Ascending aorta (tissue), 2 donors: ENCODE data around the gene ZNF354C. TPM values are rescaled to one million over a fixed set of nuclear protein-coding genes. Genes with fewer than 3 reads are reported as not detected.
A peak's percentile ranks its signal among the peaks of the same experiment; 100 is the strongest.

Experiments used
- DNase-seq, 2 donors: peaks; one replicate each; pipeline ENCODE4 v3.0.0-alpha.2; 2019; ENCODE audit warnings: low spot score in 2 of 2
- H3K27ac ChIP-seq, 2 donors: fragments of 200-600 bp; sonication (generic); one replicate each; pipeline ENCODE4 v1.5.1; 2016 to 2017; ENCODE audit warnings: mild to moderate bottlenecking in 1 of 2
- H3K27me3 ChIP-seq: fragments of 200-600 bp; sonication (generic); one replicate; pipeline ENCODE4 v1.5.1; 2017
- H3K36me3 ChIP-seq, 2 donors: fragments of 200-600 bp; sonication (generic); one replicate each; pipeline ENCODE4 v1.5.1; 2016
- H3K4me1 ChIP-seq, 2 donors: fragments of 200-600 bp; sonication (generic); one replicate each; pipeline ENCODE4 v1.5.1; 2016 to 2017; ENCODE audit warnings: mild to moderate bottlenecking in 1 of 2
- H3K4me3 ChIP-seq, 2 donors: fragments of 200-600 bp; sonication (generic); one replicate each; pipeline ENCODE4 v1.5.1; 2016 to 2017; ENCODE audit warnings: mild to moderate bottlenecking in 1 of 2
- H3K9me3 ChIP-seq, 2 donors: fragments of 200-600 bp; sonication (generic); one replicate each; pipeline ENCODE4 v1.5.1; 2016
- CTCF ChIP-seq, 3 experiments: fragments of 200-600 bp in 2 of 3; fragments of 450-650 bp in 1 of 3; sonication (generic) in 2 of 3; IDR thresholded peaks; one replicate each; pipeline ENCODE4 v1.5.1; 2016 to 2019; ENCODE audit warnings: antibody characterized with exemption in 3 of 3, mild to moderate bottlenecking in 1 of 3, moderate library complexity in 1 of 3
- intact Hi-C: fragments of 100-400 bp; cut with DNase I; formaldehyde crosslinking; loops from one replicate; pipeline ENCODE4 v1.15.1; 2023
- total RNA-seq: library from RNA; depleted of rRNA; stranded (reverse); fragments of >200 nt; gene quantifications from one replicate; pipeline ENCODE4 v1.1.0, GENCODE V29; 2016

Gene ZNF354C
- total RNA-seq, 1 donor from 2014 or later: 3.0 TPM

- Histone ChIP-seq H3K27me3 (no peaks in the 10 kb centered on the region), H3K27ac (no peak overlapping the region), H3K36me3 (peaks cover 11 to 29% of the 10 kb centered on the region in 2 donors), H3K4me1 (no peaks in the 10 kb centered on the region), H3K9me3 (no peaks in the 10 kb centered on the region), H3K4me3 (no peak overlapping the region)
- peak in 1 of 2 donors; percentile 50 for DNase-seq
- intact Hi-C loops: no loop called here
- TF ChIP-seq CTCF (IDR thresholded peaks at IDR 0.05): no peak
These were observed 67.2 kb downstream of the ZNF354C start for GRCh38 chr5:179127136-179128040.

GRCh38 chr5:179128041-179128365, 67.8 kb downstream of the ZNF354C start:
- DNase-seq: no peak
- no peak for TF ChIP-seq CTCF (IDR thresholded peaks at IDR 0.05)
- no peak overlapping the region for H3K27ac ChIP-seq
- H3K4me3 ChIP-seq: no peak overlapping the region
- H3K27me3 ChIP-seq: no peaks in the 10 kb centered on the region
- intact Hi-C loops: no loop called here
- H3K36me3 ChIP-seq: peaks cover 11 to 29% of the 10 kb centered on the region in 2 donors
- no peaks in the 10 kb centered on the region for H3K4me1 ChIP-seq
- H3K9me3 ChIP-seq: no peaks in the 10 kb centered on the region

GRCh38 chr5:179128976-179129375, 68.8 kb downstream of the ZNF354C start:
- no peak for TF ChIP-seq CTCF (IDR thresholded peaks at IDR 0.05)
- Histone ChIP-seq H3K4me3 (no peak overlapping the region), H3K27me3 (no peaks in the 10 kb centered on the region), H3K4me1 (no peaks in the 10 kb centered on the region), H3K9me3 (no peaks in the 10 kb centered on the region), H3K36me3 (peaks cover 11 to 29% of the 10 kb centered on the region in 2 donors), H3K27ac (no peak overlapping the region)
- intact Hi-C loops: no loop called here
- DNase-seq: no peak

- no peaks in the 10 kb centered on the region for H3K27me3 ChIP-seq
- DNase-seq: no peak
- H3K27ac ChIP-seq: no peak overlapping the region
- peaks cover 11 to 29% of the 10 kb centered on the region in 2 donors for H3K36me3 ChIP-seq
- H3K4me3 ChIP-seq: no peak overlapping the region
- no peaks in the 10 kb centered on the region for H3K4me1 ChIP-seq
- H3K9me3 ChIP-seq: no peaks in the 10 kb centered on the region
- TF ChIP-seq CTCF (IDR thresholded peaks at IDR 0.05): no peak
- intact Hi-C loops: no loop called here
These were observed 69.5 kb downstream of the ZNF354C start for GRCh38 chr5:179129607-179130071.

- DNase-seq: no peak
- H3K36me3 ChIP-seq: peaks cover 11 to 29% of the 10 kb centered on the region in 2 donors
These were observed 70.0 kb downstream of the ZNF354C start for GRCh38 chr5:179130101-179130681.

More at GRCh38 chr5:179130101-179130681, 70.0 kb downstream of the ZNF354C start:
- Histone ChIP-seq H3K4me3 (no peak overlapping the region), H3K27ac (no peak overlapping the region), H3K4me1 (no peaks in the 10 kb centered on the region), H3K9me3 (no peaks in the 10 kb centered on the region), H3K27me3 (no peaks in the 10 kb centered on the region)
- intact Hi-C loops: no loop called here
- no peak for TF ChIP-seq CTCF (IDR thresholded peaks at IDR 0.05)
